Measurements from ENCODE around the gene MDFIC.

Gene MDFIC

GRCh38 chr7:114953724-114954123 lies 31.8 kb downstream of the MDFIC start:
- peaks cover 66% of the 10 kb centered on the region for H3K4me1 Mint-ChIP-seq (ENCODE audit: low read depth)
- no peak overlapping the region for H3K4me3 Mint-ChIP-seq
- no peaks in the 10 kb centered on the region for H3K27me3 Mint-ChIP-seq
- DNase-seq = no peak
- no peaks in the 10 kb centered on the region for H3K9me3 Mint-ChIP-seq
- H3K36me3 Mint-ChIP-seq (ENCODE audit: low read depth) = peaks cover 68% of the 10 kb centered on the region
- no peak overlapping the region for H3K27ac Mint-ChIP-seq

DNA sequence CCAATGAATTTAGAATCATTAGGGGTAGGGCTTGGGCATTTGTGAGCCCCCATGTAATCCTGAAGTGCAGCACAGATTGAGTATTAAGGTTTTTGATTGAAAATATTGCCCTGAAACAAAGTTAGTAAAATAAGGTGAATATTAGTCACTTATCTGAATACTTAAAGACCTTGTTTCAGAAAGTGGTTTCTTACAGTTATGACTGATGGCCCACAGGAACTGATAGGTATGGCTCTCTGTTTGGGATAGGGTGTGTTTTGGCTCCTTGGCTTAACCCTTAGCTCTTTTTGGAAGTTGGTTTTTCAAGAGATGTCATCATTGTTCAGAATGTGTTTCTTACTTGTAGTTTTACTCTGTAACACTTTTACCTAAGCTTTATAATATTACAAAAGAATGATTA lies 34.8 kb downstream of the MDFIC start:
- H3K36me3 Mint-ChIP-seq (ENCODE audit: low read depth) = peaks cover 72% of the 10 kb centered on the region
- DNase-seq = no peak
- H3K4me1 Mint-ChIP-seq (ENCODE audit: low read depth) = peaks cover 71% of the 10 kb centered on the region
- no peaks in the 10 kb centered on the region for H3K9me3 Mint-ChIP-seq
- no peak overlapping the region for H3K4me3 Mint-ChIP-seq
- H3K27me3 Mint-ChIP-seq = no peaks in the 10 kb centered on the region
- peak overlapping the region; percentile 17 for H3K27ac Mint-ChIP-seq

DNA sequence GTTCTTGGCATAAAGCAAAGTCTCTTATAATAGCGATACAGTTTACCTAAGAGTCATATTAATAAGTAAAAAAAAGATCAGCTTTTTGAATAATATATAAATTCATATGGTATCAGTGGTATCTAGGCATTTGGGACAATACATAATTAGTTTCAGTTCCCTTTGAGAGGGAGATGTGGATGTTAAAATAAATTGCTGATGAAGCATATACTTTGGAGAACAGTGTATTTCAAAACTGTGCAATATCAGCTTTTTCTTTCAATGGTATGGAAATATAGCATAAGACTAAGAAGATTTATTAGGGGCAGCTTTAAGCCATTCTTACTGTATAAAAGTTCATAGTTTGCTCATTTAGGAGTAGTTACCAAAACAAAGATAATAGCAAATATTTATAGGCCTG lies 35.5 kb downstream of the MDFIC start:
- no peaks in the 10 kb centered on the region for H3K27me3 Mint-ChIP-seq
- H3K27ac Mint-ChIP-seq = no peak overlapping the region
- DNase-seq = no peak
- H3K36me3 Mint-ChIP-seq (ENCODE audit: low read depth) = peaks cover 72% of the 10 kb centered on the region
- H3K4me1 Mint-ChIP-seq (ENCODE audit: low read depth) = peaks cover 73% of the 10 kb centered on the region
- H3K4me3 Mint-ChIP-seq = no peak overlapping the region
- H3K9me3 Mint-ChIP-seq = no peaks in the 10 kb centered on the region

- Mint-ChIP-seq H3K9me3 (no peaks in the 10 kb centered on the region), H3K4me3 (no peak overlapping the region), H3K4me1 (ENCODE audit: low read depth) (peaks cover 71% of the 10 kb centered on the region), H3K27ac (peak overlapping the region; percentile 82), H3K36me3 (ENCODE audit: low read depth) (peaks cover 72% of the 10 kb centered on the region), H3K27me3 (no peaks in the 10 kb centered on the region)
- no peak for DNase-seq
Measured at GRCh38 chr7:114959931-114960330, 38.0 kb downstream of the MDFIC start.

GRCh38 chr7:114962441-114962840 lies 40.5 kb downstream of the MDFIC start:
- Mint-ChIP-seq H3K4me1 (ENCODE audit: low read depth) (peaks cover 72% of the 10 kb centered on the region), H3K4me3 (no peak overlapping the region), H3K36me3 (ENCODE audit: low read depth) (peaks cover 73% of the 10 kb centered on the region), H3K27me3 (no peaks in the 10 kb centered on the region), H3K9me3 (no peaks in the 10 kb centered on the region), H3K27ac (no peak overlapping the region)
- no peak for DNase-seq

DNA sequence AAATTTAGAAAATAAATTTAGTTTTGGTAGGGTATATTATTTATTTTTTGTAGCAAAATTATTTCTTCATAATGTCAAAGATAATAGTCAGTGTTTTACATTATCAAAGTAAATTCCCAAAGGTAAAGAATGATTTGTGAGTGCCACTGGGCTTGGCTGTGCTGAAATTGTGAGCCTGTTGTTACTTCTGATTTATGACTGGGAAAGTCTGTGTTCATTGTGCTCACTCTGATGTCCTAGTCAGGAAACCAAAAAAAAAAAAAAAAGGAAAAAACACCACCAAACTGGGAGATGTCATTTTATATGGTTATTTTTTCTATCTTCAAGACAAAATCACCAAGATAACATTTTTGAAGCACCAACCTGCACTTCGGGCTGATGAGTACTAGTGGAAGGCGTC lies 44.3 kb downstream of the MDFIC start:
- H3K27ac Mint-ChIP-seq = no peak overlapping the region
- H3K4me3 Mint-ChIP-seq = no peak overlapping the region
- DNase-seq = no peak
- no peaks in the 10 kb centered on the region for H3K27me3 Mint-ChIP-seq
- H3K9me3 Mint-ChIP-seq = no peaks in the 10 kb centered on the region
- peaks cover 68% of the 10 kb centered on the region for H3K36me3 Mint-ChIP-seq (ENCODE audit: low read depth)
- peaks cover 70% of the 10 kb centered on the region for H3K4me1 Mint-ChIP-seq (ENCODE audit: low read depth)

- no peaks in the 10 kb centered on the region for H3K9me3 Mint-ChIP-seq
- DNase-seq = no peak
- H3K27me3 Mint-ChIP-seq = no peaks in the 10 kb centered on the region
- no peak overlapping the region for H3K4me3 Mint-ChIP-seq
- peaks cover 76% of the 10 kb centered on the region for H3K4me1 Mint-ChIP-seq (ENCODE audit: low read depth)
- no peak overlapping the region for H3K27ac Mint-ChIP-seq
- peaks cover 67% of the 10 kb centered on the region for H3K36me3 Mint-ChIP-seq (ENCODE audit: low read depth)
Measured at GRCh38 chr7:114969096-114969495, 47.2 kb downstream of the MDFIC start.

DNA sequence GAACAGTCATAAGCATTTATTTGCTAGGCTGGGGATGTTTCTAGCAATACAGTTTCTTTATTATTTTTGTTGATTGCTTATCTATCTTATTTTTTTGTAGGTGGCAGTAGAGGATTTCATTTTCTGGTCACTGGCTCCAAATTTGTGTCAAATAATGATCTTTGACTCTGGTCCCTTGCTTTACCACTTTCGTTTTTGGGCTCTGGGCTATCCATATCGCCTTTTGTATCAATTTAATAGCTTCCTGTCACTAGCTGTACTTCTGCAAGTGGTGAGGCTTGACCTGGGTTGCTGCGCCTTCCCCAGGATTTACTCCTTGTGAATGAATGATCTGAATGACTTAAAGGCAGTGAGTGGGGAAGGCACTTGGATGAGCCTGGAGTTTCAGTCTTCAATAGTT lies 48.4 kb downstream of the MDFIC start:
- Mint-ChIP-seq H3K4me1 (ENCODE audit: low read depth) (peaks cover 78% of the 10 kb centered on the region), H3K27ac (peak overlapping the region; percentile 51), H3K4me3 (no peak overlapping the region), H3K27me3 (no peaks in the 10 kb centered on the region), H3K36me3 (ENCODE audit: low read depth) (peaks cover 64% of the 10 kb centered on the region), H3K9me3 (no peaks in the 10 kb centered on the region)
- no peak for DNase-seq

DNA sequence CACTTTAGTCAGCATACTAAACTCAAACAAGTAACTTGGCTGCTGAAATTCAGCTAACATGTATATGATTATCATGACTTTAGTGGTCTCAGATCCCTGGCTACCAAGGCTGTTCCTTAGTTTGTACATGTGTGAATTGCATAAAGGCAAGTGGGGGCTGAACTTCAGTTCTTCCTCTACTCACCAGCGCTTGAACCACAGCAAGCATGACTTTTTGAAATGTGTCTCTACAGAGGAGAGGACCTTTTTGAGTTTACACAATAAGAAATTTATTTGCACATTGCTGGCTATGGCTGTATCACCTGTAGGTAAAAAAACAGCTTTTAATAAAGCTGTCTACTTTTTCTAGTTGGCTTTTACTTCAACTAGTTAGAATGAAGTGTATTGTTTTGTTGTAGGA lies 48.8 kb downstream of the MDFIC start:
- DNase-seq = no peak
- Mint-ChIP-seq H3K27me3 (no peaks in the 10 kb centered on the region), H3K4me3 (no peak overlapping the region), H3K36me3 (ENCODE audit: low read depth) (peaks cover 63% of the 10 kb centered on the region), H3K4me1 (ENCODE audit: low read depth) (peaks cover 76% of the 10 kb centered on the region), H3K27ac (no peak overlapping the region), H3K9me3 (no peaks in the 10 kb centered on the region)

- Mint-ChIP-seq H3K27ac (no peak overlapping the region), H3K4me1 (ENCODE audit: low read depth) (peaks cover 75% of the 10 kb centered on the region), H3K9me3 (no peaks in the 10 kb centered on the region), H3K4me3 (no peak overlapping the region), H3K36me3 (ENCODE audit: low read depth) (peaks cover 51% of the 10 kb centered on the region), H3K27me3 (no peaks in the 10 kb centered on the region)
- no peak for DNase-seq
Measured at GRCh38 chr7:114972567-114972966, 50.7 kb downstream of the MDFIC start.

DNA sequence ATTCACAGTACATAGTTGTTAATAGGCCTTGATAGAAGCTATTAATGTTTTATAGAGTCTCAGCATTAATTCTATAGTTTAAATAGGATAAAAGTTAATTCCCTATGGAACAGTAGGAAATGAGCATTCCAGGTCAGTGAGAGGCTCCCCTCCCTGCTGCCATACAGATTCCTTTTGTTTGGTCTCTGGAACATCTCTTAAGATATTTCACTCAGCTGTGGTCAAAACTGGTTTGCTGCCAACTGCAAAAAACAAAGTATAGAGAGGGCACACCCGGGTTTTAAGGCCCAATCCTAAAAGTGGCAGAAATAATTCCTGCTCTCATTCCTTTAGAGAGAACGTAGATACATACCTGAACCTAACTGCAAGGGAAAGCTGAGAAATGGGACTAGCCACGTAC lies 51.3 kb downstream of the MDFIC start:
- H3K27ac Mint-ChIP-seq = no peak overlapping the region
- no peaks in the 10 kb centered on the region for H3K9me3 Mint-ChIP-seq
- H3K27me3 Mint-ChIP-seq = no peaks in the 10 kb centered on the region
- peaks cover 73% of the 10 kb centered on the region for H3K4me1 Mint-ChIP-seq (ENCODE audit: low read depth)
- H3K4me3 Mint-ChIP-seq = no peak overlapping the region
- peaks cover 50% of the 10 kb centered on the region for H3K36me3 Mint-ChIP-seq (ENCODE audit: low read depth)
- DNase-seq = no peak

DNA sequence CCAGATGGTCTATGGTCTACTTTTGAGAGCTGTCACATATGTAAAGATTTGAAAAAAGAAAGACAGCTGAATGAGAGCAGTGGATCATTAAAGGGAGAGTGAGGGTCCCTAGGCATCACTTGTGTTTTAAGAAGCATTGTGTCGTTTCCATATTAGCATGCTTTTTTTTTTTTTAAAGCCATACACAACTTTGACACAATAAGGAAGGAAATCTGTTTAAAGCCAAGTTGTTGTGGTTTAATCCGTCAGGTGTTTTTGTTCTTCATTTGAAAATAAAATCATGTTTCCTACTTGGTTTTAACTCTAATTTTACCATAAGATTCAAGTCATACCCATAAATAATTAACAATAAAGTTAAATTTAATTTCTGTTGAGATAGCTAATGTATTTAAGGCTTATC lies 53.5 kb downstream of the MDFIC start:
- DNase-seq = no peak
- Mint-ChIP-seq H3K27me3 (no peaks in the 10 kb centered on the region), H3K27ac (no peak overlapping the region), H3K9me3 (no peaks in the 10 kb centered on the region), H3K4me3 (no peak overlapping the region), H3K36me3 (ENCODE audit: low read depth) (peaks cover 55% of the 10 kb centered on the region), H3K4me1 (ENCODE audit: low read depth) (peaks cover 74% of the 10 kb centered on the region)

DNA sequence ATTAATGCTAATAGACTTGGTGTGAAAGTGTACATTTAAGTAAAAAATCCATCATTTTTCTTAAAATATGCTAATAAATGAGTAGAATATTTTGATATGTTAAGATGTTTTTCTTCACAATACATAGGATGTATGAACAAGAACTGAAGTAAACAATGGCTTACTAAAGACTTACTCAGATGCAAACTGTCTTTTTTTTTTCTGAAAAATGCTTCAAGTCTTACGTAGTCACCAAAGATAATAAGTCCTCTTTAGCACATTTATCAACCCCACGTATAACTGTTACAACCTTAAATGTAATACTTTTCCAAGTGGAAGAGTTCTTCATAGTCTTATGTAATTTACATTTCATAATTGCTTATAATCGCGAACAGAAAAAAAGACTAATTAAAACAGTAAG lies 54.8 kb downstream of the MDFIC start:
- DNase-seq = no peak
- no peaks in the 10 kb centered on the region for H3K9me3 Mint-ChIP-seq
- H3K27ac Mint-ChIP-seq = no peak overlapping the region
- H3K27me3 Mint-ChIP-seq = no peaks in the 10 kb centered on the region
- H3K4me1 Mint-ChIP-seq (ENCODE audit: low read depth) = peaks cover 73% of the 10 kb centered on the region
- no peak overlapping the region for H3K4me3 Mint-ChIP-seq
- peaks cover 60% of the 10 kb centered on the region for H3K36me3 Mint-ChIP-seq (ENCODE audit: low read depth)

DNA sequence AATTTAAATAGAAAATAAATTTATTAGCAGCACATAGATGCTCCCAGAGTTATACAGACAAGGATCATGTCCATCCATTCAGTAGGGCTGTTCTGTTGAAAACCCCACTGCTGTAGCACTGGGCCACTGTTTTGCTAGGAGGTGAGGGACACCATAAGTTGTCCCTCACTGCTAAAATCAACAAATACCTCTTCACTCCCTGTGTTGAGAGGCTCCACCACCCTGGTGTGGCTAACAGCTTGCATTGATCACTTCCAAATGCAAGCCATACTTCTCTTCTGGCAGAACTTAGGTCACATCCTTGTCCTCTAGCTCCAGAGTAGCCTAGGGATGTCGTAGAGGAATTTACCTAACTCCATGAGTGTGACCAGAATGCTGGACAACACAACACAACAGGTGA lies 55.4 kb downstream of the MDFIC start:
- H3K27ac Mint-ChIP-seq = no peak overlapping the region
- no peaks in the 10 kb centered on the region for H3K27me3 Mint-ChIP-seq
- peaks cover 71% of the 10 kb centered on the region for H3K4me1 Mint-ChIP-seq (ENCODE audit: low read depth)
- no peaks in the 10 kb centered on the region for H3K9me3 Mint-ChIP-seq
- H3K36me3 Mint-ChIP-seq (ENCODE audit: low read depth) = peaks cover 60% of the 10 kb centered on the region
- no peak overlapping the region for H3K4me3 Mint-ChIP-seq
- no peak for DNase-seq

- Mint-ChIP-seq H3K27ac (no peak overlapping the region), H3K36me3 (ENCODE audit: low read depth) (peaks cover 73% of the 10 kb centered on the region), H3K4me3 (no peak overlapping the region), H3K4me1 (ENCODE audit: low read depth) (peaks cover 56% of the 10 kb centered on the region), H3K9me3 (no peaks in the 10 kb centered on the region), H3K27me3 (no peaks in the 10 kb centered on the region)
- no peak for DNase-seq
Measured at GRCh38 chr7:114979388-114979787, 57.5 kb downstream of the MDFIC start.

DNA sequence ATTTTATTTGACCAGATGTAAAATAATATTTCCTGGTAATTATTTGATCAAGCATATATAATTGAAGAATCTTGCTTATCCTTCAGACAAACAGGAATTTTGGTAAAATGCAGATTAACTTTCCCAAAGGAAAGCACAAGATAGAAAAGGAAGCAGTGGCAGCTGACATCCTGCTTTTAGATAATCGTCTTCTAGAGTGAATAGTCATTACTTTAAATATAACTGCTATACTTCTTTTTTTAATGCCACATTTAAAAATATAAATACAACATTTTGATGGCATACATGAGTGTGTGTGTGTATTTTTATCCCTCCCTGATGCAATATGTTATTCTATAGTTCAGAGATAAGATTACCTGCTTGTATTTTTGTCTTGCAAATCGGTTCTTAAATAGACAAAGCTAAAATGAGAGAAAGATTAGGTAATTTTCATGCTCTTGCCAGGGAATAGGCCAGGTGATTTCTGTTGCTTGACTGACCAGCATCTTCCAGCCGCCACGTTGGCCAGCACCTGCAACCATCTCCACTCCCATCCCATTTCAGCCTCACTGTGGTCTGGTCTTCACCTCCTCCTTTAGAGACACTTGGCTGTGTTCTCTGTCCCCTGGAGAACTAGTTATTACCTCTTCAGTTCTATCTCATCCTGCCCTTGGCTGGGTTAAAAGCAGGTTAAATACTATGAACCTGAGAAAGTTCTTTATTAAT lies 58.1 kb downstream of the MDFIC start:
- H3K9me3 Mint-ChIP-seq = no peaks in the 10 kb centered on the region
- peak overlapping the region; percentile 19 for H3K27ac Mint-ChIP-seq
- peaks cover 53% of the 10 kb centered on the region for H3K4me1 Mint-ChIP-seq (ENCODE audit: low read depth)
- H3K36me3 Mint-ChIP-seq (ENCODE audit: low read depth) = peaks cover 69% of the 10 kb centered on the region
- no peaks in the 10 kb centered on the region for H3K27me3 Mint-ChIP-seq
- no peak overlapping the region for H3K4me3 Mint-ChIP-seq
- DNase-seq = no peak
